Activated CD4-positive, alpha-beta T cell treated with anti-CD3 and anti-CD28 coated beads for 36 hours (primary cell): ENCODE data around the gene IMPA2. TPM values are rescaled to one million over a fixed set of nuclear protein-coding genes. Genes with fewer than 3 reads are reported as not detected.

Source experiments
- ATAC-seq: fragments of 200-7000 bp; cut with Tn5 transposase; one replicate; pipeline ENCODE4 v1.10.0; 2021; ENCODE audit warnings: mild to moderate bottlenecking, moderate library complexity
- CTCF ChIA-PET: fragments of 350-600 bp; sonication (Branson Sonifier 250); formaldehyde crosslinking; loops from one replicate; lab custom pipeline; 2021; ENCODE audit warnings: antibody characterized with exemption; lab: Charles Lee
- POLR2A ChIA-PET: fragments of 350-600 bp; sonication (Branson Sonifier 250); formaldehyde crosslinking; loops from one replicate; lab custom pipeline; 2021; ENCODE audit warnings: antibody characterized with exemption, inconsistent platforms; lab: Charles Lee
- DNase-seq: peaks from one replicate; pipeline ENCODE4 v3.0.0-alpha.2; 2020
- H3K27ac Mint-ChIP-seq: one replicate; pipeline ENCODE4 v1.8.0; 2021; ENCODE audit warnings: mixed read lengths
- H3K27me3 Mint-ChIP-seq: one replicate; pipeline ENCODE4 v1.8.0; 2021; ENCODE audit warnings: mixed read lengths
- H3K36me3 Mint-ChIP-seq: one replicate; pipeline ENCODE4 v1.8.0; 2021; ENCODE audit warnings: low read depth, mixed read lengths
- H3K4me1 Mint-ChIP-seq: one replicate; pipeline ENCODE4 v1.8.0; 2021; ENCODE audit warnings: mixed read lengths
- H3K4me3 Mint-ChIP-seq: one replicate; pipeline ENCODE4 v1.8.0; 2021; ENCODE audit warnings: mild to moderate bottlenecking, moderate library complexity, mixed read lengths
- H3K9me3 Mint-ChIP-seq: one replicate; pipeline ENCODE4 v1.8.0; 2021; ENCODE audit warnings: low read depth, mixed read lengths
- intact Hi-C, 2 experiments: fragments of 100-400 bp; cut with DNase I in 1 of 2; cut with micrococcal nuclease in 1 of 2; formaldehyde crosslinking; loops; one replicate each; pipeline versions ENCODE4 v1.14.2 to v1.15.1; 2022 to 2024; cut with DNase I, micrococcal nuclease
- total RNA-seq, 2 experiments: library from RNA; stranded (reverse); gene quantifications; one replicate each; pipeline ENCODE4 v1.2.3, GENCODE V29; 2021

IMPA2 gene
- total RNA-seq, 2 experiments from 2014 or later, result 20.8 to 23.5 TPM

DNA sequence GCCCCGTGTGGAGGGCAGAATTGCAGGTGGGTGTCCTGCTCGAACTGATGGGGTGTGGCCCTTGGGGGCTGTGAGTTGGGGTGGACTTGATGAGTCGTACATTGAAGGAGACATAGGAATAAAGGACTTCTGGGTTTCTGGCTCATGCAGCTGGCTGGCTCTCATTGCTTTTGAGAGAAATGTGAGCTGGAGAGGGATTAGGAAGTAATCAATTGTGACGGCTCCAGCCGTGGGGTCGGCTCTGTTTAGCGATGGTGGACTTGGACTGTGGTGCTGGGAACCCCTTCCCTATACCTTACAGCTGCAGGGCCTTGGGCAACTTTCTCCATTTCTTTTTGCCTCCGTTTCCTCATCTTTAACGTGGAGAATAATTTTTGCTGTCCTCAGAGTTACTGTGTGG is 9.2 kb downstream of the IMPA2 start:
- H3K36me3 Mint-ChIP-seq, result no peaks in the 10 kb centered on the region
- POLR2A ChIA-PET, result no interaction called here
- H3K4me1 Mint-ChIP-seq, result peaks cover 3% of the 10 kb centered on the region
- no peak for ATAC-seq
- intact Hi-C loops, result loop anchor here in 1 of 2 experiments (10.0 kb wide), 1 partner anchor 336 kb away; no protein-coding TSS in a partner anchor
- H3K9me3 Mint-ChIP-seq, result no peaks in the 10 kb centered on the region
- no peak for DNase-seq
- no peak overlapping the region for H3K4me3 Mint-ChIP-seq
- CTCF ChIA-PET, result interaction anchor here (0.6 to 6.3 kb wide), 3 partner anchors 21 to 263 kb away, joined by 3 to 144 read pairs (median 5); no protein-coding TSS in a partner anchor
- no peaks in the 10 kb centered on the region for H3K27me3 Mint-ChIP-seq
- H3K27ac Mint-ChIP-seq, result no peak overlapping the region

GRCh38 chr18:11991021-11991795 is 9.9 kb downstream of the IMPA2 start:
- peaks cover 7% of the 10 kb centered on the region for H3K4me1 Mint-ChIP-seq
- H3K36me3 Mint-ChIP-seq, result no peaks in the 10 kb centered on the region
- no peak overlapping the region for H3K4me3 Mint-ChIP-seq
- no peak for ATAC-seq
- intact Hi-C loops, result loop anchor here in 1 of 2 experiments (10.0 kb wide), 1 partner anchor 336 kb away; no protein-coding TSS in a partner anchor
- POLR2A ChIA-PET, result no interaction called here
- no peak overlapping the region for H3K27ac Mint-ChIP-seq
- H3K9me3 Mint-ChIP-seq, result no peaks in the 10 kb centered on the region
- DNase-seq, result no peak
- no peaks in the 10 kb centered on the region for H3K27me3 Mint-ChIP-seq
- CTCF ChIA-PET, result interaction anchor here (0.6 to 6.3 kb wide), 4 partner anchors 50 to 263 kb away, joined by 3 to 144 read pairs (median 3); no protein-coding TSS in a partner anchor

DNA sequence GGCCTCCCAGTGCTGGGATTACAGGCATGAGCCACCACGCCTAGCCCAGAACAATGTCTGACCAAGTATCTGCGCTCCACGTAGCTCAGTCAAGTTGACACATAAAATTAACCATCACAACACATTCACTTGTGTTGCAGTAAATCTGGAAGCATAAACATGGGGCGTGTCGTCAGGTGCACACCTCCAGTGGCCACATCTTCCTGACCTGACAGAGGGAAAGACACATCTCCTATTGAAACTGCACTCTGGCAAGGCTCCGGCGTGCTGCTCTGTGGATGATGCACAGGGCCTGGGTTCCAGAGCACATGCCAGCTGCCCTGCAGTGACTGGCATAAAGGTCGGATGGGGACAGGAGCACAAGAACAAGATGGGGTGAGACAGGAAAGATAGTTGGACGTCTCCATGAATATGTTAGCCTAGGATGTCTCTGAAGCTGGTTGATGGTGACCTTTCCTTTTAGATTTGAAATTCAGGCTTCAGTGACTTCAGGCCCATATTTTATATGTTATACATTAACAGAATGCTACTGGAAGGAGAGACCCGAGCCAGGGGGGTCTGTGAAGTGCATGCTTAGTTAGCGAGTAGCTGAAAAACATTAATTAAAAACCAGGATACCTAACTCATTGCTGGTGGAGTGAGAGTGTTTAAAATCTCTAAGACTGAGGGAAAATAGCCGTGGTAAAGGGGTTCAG is 10.9 kb downstream of the IMPA2 start:
- ChIA-PET POLR2A (no interaction called here), CTCF (interaction anchor here (0.6 to 6.3 kb wide), 6 partner anchors 10 to 619 kb away, joined by 3 to 144 read pairs (median 6); partner anchors contain the start of gene IMPA2)
- intact Hi-C loops, result loop anchor here in 1 of 2 experiments (10.0 kb wide), 1 partner anchor 337 kb away; no protein-coding TSS in a partner anchor
- Mint-ChIP-seq H3K27me3 (no peaks in the 10 kb centered on the region), H3K27ac (no peak overlapping the region), H3K9me3 (no peaks in the 10 kb centered on the region), H3K4me3 (no peak overlapping the region), H3K4me1 (peaks cover 7% of the 10 kb centered on the region), H3K36me3 (no peaks in the 10 kb centered on the region)
- ATAC-seq (no peak), DNase-seq (no peak)

GRCh38 chr18:11993264-11993916 is 12.1 kb downstream of the IMPA2 start:
- H3K27ac Mint-ChIP-seq, result no peak overlapping the region
- ATAC-seq (no peak), DNase-seq (no peak)
- H3K4me3 Mint-ChIP-seq, result no peak overlapping the region
- ChIA-PET POLR2A (interaction anchor here (0.6 kb wide), 1 partner anchor 12 kb away, joined by 8 read pairs; no protein-coding TSS in a partner anchor), CTCF (interaction anchor here (0.6 to 6.3 kb wide), 5 partner anchors 11 to 338 kb away, joined by 3 to 144 read pairs (median 9); partner anchors contain the start of gene IMPA2)
- H3K27me3 Mint-ChIP-seq, result no peaks in the 10 kb centered on the region
- peaks cover 7% of the 10 kb centered on the region for H3K4me1 Mint-ChIP-seq
- H3K36me3 Mint-ChIP-seq, result no peaks in the 10 kb centered on the region
- H3K9me3 Mint-ChIP-seq, result no peaks in the 10 kb centered on the region
- intact Hi-C loops, result loop anchor here in 1 of 2 experiments (10.0 kb wide), 1 partner anchor 339 kb away; no protein-coding TSS in a partner anchor

- Mint-ChIP-seq H3K27me3 (no peaks in the 10 kb centered on the region), H3K27ac (no peak overlapping the region), H3K36me3 (no peaks in the 10 kb centered on the region), H3K4me3 (no peak overlapping the region), H3K9me3 (no peaks in the 10 kb centered on the region), H3K4me1 (peaks cover 7% of the 10 kb centered on the region)
- ChIA-PET CTCF (interaction anchor here (1.0 to 6.3 kb wide), 9 partner anchors 12 to 339 kb away, joined by 3 to 144 read pairs (median 7); partner anchors contain the start of gene IMPA2), POLR2A (no interaction called here)
- intact Hi-C loops, result loop anchor here in 1 of 2 experiments (2.0 to 10.0 kb wide), 3 partner anchors 44 to 340 kb away; no protein-coding TSS in a partner anchor
- ATAC-seq (no peak), DNase-seq (no peak)
These were observed 13.0 kb downstream of the IMPA2 start for GRCh38 chr18:11994336-11994702.

- H3K9me3 Mint-ChIP-seq, result no peaks in the 10 kb centered on the region
- H3K4me1 Mint-ChIP-seq, result peaks cover 7% of the 10 kb centered on the region
- ChIA-PET CTCF (interaction anchor here (0.5 to 6.3 kb wide), 16 partner anchors 12 to 339 kb away, joined by 3 to 144 read pairs (median 4); partner anchors contain the start of gene IMPA2), POLR2A (interaction anchor here (0.6 kb wide), 1 partner anchor 14 kb away, joined by 3 read pairs; no protein-coding TSS in a partner anchor)
- no peak overlapping the region for H3K27ac Mint-ChIP-seq
- H3K27me3 Mint-ChIP-seq, result no peaks in the 10 kb centered on the region
- no peaks in the 10 kb centered on the region for H3K36me3 Mint-ChIP-seq
- no peak overlapping the region for H3K4me3 Mint-ChIP-seq
- DNase-seq (no peak), ATAC-seq (no peak)
- intact Hi-C loops, result loop anchor here (1.0 to 10.0 kb wide), 6 partner anchors 44 to 340 kb away; no protein-coding TSS in a partner anchor
These were observed 13.6 kb downstream of the IMPA2 start for GRCh38 chr18:11994703-11995444.

DNA sequence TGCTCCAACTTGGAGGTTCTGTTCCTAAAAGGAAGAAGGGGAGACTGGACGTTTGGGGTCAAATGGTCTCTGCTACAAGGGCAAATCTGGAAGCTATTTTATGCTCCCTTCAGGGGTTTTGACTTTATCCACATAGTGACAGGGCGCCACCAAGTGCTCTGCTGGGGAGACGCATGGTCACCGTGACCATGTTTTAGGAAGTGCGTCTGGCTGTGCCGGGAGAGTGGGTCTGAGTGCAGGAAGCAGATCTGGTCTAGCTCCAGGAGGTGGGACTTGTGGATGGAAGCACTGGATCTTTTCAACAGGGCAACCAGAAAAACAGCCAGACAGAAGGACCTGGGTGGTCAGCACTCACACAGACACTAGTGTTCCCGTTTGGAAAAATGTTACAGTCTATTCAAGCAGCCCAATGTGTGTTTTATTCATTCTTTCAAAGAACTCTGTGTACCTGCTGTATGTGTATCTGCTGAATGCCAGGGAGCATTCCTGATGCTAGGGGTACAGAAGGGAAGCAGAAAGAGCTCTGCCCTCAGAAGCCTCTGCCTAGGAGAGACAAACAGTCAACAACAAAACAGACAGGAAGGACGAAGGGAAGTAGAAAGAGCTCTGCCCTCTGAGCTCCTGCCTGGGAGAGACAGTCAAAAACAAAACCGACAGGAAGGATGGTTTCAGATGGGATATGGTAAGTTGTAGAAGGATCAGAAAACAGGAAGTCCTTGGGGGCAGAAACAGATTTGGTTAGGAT is 14.3 kb downstream of the IMPA2 start:
- CTCF ChIA-PET, result interaction anchor here (0.5 to 6.3 kb wide), 20 partner anchors 13 to 340 kb away, joined by 3 to 144 read pairs (median 4); partner anchors contain the start of gene IMPA2
- Mint-ChIP-seq H3K27ac (no peak overlapping the region), H3K4me3 (no peak overlapping the region), H3K27me3 (no peaks in the 10 kb centered on the region), H3K36me3 (no peaks in the 10 kb centered on the region), H3K4me1 (peaks cover 7% of the 10 kb centered on the region), H3K9me3 (no peaks in the 10 kb centered on the region)
- ATAC-seq, result peak; percentile 97
- peak; percentile 75 for DNase-seq
- intact Hi-C loops, result loop anchor here (1.0 to 10.0 kb wide), 6 partner anchors 43 to 341 kb away; no protein-coding TSS in a partner anchor
- POLR2A ChIA-PET, result no interaction called here

DNA sequence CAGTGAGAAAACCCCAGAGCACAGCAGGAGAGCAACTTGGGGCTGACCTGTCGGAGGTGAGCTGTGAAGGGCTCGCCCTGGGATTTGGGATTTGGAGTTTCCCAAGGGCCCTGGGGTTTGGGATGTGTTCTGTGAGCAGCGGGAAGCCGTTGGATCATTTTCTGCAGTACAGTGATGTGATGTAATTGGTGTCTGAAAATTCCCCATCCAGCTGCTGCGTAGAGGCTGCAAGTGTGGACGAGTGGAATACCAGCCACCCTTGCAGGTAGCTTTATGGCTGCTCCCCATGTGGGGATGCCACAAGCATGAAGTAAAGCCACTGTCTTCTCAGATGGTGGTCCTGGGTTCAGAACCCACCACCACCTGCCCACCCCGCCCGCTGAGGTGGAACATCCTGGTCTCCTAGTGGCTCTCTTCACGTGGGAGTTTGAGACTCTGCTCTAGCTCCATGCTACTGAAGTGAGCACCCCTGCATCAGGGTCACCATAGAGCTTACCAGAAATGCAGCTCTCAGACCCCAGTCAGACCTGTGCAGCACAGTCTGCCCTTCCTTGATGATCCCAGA is 15.0 kb downstream of the IMPA2 start:
- Mint-ChIP-seq H3K9me3 (no peaks in the 10 kb centered on the region), H3K27ac (no peak overlapping the region), H3K4me3 (no peak overlapping the region), H3K36me3 (peaks cover under 1% of the 10 kb centered on the region), H3K4me1 (peaks cover 7% of the 10 kb centered on the region), H3K27me3 (no peaks in the 10 kb centered on the region)
- DNase-seq (no peak), ATAC-seq (no peak)
- intact Hi-C loops, result loop anchor here in 1 of 2 experiments (10.0 kb wide), 1 partner anchor 341 kb away; no protein-coding TSS in a partner anchor
- CTCF ChIA-PET, result interaction anchor here (0.6 to 6.3 kb wide), 14 partner anchors 14 to 341 kb away, joined by 3 to 144 read pairs (median 6); partner anchors contain the start of gene IMPA2
- POLR2A ChIA-PET, result interaction anchor here (0.5 kb wide), 1 partner anchor 82 kb away, joined by 3 read pairs; no protein-coding TSS in a partner anchor

DNA sequence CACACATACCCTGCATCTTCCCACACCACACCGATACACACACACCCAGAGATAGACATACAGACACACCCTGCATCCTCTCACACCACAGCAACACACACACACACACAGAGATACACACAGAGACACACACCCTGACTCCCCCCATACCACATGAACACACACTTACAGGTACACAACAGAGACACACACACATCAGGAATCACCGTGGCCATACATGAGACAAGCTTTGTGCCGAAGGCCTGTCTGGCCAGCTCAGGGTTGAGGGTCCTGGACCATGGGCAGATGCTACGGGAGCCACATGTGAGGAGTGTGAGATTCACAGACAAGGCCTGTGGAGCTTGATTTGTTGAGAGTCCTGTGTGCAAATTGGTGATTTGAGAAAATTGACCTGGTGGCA is 15.6 kb downstream of the IMPA2 start:
- Mint-ChIP-seq H3K27me3 (no peaks in the 10 kb centered on the region), H3K4me3 (no peak overlapping the region), H3K9me3 (no peaks in the 10 kb centered on the region), H3K36me3 (peaks cover 3% of the 10 kb centered on the region), H3K4me1 (peaks cover 7% of the 10 kb centered on the region), H3K27ac (no peak overlapping the region)
- CTCF ChIA-PET, result interaction anchor here (1.0 to 6.3 kb wide), 7 partner anchors 14 to 341 kb away, joined by 3 to 144 read pairs (median 16); partner anchors contain the start of gene IMPA2
- no peak for ATAC-seq
- DNase-seq, result no peak
- POLR2A ChIA-PET, result interaction anchor here (0.7 kb wide), 1 partner anchor 17 kb away, joined by 7 read pairs; no protein-coding TSS in a partner anchor
- intact Hi-C loops, result loop anchor here in 1 of 2 experiments (10.0 kb wide), 1 partner anchor 342 kb away; no protein-coding TSS in a partner anchor
